Lung microvascular endothelial cell (primary cell): ENCODE results near the gene HNRNPUL1. TPM values are rescaled to one million over a fixed set of nuclear protein-coding genes. Genes with fewer than 3 reads are reported as not detected.
A peak's percentile ranks its signal among the peaks of the same experiment; 100 is the strongest.

Experiments used
- DNase-seq, 2 donors: peaks; one replicate each; pipeline versions ENCODE4 v3.0.0 to v3.0.0-alpha.2; 2010; ENCODE audit warnings: low read depth in 2 of 2
- total RNA-seq: library from RNA; depleted of rRNA; stranded (reverse); fragments of >200 nt; gene quantifications from 2 replicates; pipeline ENCODE4 v1.2.1, GENCODE V29; 2014

Gene HNRNPUL1
- total RNA-seq, 1 donor from 2014 or later, result 42.1 TPM

DNA sequence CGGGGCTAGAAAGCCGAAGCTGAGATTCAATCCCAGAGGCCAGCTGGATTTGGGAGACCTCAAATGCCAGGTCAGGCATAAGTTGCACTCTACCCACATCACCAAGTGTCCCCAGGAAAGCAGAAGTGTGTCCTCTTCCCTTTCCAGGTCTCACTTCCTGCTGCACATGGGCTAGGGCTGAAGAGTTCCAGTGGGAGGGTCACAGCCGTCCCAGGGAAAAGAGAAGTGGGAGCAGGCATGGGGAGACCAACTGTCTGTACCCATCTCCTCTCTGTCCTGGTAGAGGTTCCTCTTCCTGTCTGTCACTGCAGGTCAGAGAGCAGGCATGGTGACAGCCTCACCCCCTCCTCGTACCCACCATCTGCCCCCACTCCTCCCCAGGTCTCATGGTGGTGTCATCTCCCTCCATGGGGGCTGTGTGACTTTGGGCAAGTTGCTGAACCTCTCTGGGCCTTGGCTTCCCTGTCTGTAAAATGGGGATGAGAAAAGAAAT is 30.4 kb upstream of the HNRNPUL1 start:
- no peak for DNase-seq

DNA sequence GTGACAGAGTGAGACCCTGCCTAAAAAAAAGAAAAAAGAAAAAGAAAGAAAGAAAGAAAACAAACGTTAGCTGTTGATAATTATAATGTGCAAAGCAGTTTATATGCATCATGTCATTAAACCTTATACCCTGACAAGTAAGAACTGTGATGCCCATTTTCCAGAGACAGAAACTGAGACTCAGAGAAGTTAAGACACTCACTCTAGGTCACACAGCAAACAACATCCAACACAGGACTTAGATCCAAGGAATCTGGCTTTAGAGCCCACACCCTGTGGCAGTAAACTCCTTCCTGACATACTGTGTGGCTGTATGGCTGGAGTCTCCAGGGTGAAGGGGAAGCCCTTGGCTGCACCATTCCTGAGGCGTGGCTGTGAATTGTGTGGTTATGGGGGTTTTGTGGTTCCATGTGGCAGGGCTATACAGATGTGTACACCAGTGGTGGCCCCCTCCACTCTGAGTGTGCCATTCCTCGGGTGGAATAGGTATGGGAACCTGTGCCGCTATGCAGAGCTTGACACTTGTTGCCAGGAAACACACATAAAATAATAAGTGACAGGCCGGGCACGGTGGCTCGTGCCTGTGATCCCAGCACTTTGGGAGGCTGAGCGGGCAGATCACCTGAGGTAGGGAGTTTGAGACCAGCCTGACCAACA is 29.5 kb upstream of the HNRNPUL1 start:
- DNase-seq, result no peak

DNA sequence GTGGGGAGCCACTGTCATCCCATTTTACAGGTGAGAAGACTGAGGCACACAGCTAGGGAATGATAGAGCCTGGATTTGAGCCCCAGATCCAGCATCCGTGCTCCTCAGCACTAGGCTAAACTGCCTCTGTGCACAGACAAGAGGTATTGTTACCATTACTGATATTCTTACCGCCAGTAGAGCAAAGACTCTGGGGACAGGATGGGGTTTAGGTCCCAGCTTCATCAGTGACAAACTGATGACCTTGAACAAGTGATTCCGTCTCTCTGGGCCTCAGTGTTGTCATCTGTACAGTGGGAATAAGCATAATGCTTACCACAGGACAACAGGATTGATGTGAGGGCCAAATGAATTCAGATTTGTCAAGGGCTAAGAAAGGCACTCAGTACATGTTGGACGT is 28.7 kb upstream of the HNRNPUL1 start:
- no peak for DNase-seq

DNA sequence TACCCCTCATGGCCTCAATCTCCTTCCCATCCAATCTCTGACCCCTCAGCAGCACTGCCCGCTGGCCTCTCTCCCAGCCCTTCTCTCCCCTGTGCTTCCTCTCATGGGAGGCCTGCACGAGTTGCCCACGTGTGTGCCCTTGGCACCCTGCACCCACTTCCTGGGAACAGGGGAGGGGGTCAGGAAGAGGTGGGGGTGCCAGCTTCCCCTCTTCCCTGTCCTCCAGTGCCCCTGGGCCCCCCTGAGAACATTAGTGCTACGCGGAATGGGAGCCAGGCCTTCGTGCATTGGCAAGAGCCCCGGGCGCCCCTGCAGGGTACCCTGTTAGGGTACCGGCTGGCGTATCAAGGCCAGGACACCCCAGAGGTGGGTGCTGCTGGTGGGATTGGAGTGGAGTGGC is 25.9 kb upstream of the HNRNPUL1 start:
- no peak for DNase-seq

DNA sequence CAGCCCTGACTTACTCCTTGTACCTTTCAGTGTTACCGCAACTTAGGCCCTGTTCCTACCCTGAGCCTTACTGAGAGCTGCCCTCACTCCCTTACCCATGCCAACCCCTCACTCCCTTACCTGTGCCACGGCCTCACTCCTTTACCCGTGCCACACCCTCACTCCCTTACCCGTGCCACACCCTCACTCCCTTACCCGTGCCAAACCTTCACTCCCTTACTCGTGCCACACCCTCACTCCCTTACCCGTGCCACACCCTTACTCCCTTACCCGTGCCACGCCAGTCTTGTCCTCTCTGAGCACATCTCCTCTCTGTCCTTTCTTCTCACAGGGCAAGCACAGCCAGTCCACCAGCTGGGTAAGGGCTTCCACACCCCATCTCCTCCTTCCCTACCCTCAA is 24.8 kb upstream of the HNRNPUL1 start:
- no peak for DNase-seq

DNA sequence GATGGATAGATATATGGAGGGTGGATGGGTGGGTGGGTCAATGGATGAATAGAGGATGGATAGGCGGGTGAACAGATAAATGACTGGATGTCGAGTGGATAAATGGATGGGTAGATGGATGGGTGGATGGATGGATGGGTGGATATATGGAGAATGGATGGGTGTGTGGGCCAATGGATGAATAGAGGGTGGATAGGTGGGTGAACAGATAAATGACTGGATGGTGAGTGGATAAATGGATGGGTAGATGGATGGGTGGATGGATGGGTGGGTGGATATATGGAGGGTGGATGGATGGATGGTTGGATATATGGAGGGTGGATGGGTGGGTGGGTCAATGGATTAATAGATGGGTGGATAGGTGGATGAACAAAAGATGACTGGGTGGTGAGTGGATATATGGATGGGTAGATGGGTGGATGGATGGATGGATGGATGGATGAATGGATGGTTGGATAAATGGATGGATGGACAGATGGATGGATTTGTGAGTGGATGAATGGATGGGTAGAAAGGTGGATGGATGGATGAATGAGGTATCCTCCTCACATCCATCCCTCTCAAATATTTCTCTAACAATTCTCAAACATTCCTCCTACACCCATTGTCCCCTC is 24.1 kb upstream of the HNRNPUL1 start:
- no peak for DNase-seq

DNA sequence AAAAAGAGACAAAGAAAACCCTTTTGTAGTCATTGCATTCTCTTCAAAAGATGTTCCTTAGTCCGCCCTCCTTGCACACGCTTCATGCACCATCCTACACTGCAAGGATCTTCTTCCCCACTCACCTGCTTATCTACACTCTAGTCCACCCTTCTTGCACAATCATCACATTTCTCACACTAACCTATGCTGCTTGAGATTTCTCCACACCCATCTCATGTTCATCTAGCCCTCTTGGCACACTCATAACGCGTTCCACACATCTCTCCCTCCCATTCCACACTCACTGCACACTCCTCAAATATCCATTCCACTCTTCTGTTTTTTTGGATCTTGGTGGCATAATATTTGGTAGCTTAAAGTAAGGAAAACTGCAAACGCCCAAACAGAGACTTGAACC is 22.3 kb upstream of the HNRNPUL1 start:
- DNase-seq, result no peak

DNA sequence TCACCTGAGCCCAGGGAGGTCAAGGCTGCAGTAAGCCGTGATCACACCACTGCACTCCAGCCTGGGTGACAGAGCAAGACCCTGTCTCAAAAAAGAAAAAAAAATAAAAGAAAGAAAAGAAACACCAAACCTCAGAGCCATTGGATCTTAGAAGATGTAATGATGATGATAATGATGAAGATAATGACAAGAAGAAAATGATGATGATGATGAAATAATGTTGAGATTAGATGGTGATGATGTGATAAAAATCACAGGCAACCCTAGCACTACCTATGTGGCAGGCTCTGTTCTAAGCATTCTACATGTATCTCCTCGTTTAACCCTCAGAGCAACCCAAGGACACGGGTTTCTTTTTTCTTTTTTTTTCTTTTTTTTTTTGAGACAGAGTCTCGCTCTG is 20.1 kb upstream of the HNRNPUL1 start:
- no peak for DNase-seq

DNA sequence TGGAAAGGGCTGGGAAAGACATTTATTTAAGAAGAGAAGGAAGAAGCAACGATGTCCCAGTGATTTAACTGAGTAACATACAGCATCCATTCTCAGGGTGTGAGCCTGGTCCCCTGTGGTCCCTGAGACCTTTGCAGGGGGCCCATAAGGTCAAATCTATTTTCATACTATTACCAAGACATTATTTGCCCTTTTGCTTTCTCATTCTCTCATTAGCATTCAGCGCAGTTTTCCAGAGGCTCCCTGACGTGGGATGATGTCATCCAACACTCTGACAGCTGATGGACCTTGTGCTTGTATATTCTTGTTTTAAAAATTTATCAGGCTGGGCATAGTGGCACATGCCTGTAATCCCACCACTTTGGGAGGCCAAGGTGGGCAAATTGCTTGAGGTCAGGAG is 18.3 kb upstream of the HNRNPUL1 start:
- DNase-seq, result no peak

DNA sequence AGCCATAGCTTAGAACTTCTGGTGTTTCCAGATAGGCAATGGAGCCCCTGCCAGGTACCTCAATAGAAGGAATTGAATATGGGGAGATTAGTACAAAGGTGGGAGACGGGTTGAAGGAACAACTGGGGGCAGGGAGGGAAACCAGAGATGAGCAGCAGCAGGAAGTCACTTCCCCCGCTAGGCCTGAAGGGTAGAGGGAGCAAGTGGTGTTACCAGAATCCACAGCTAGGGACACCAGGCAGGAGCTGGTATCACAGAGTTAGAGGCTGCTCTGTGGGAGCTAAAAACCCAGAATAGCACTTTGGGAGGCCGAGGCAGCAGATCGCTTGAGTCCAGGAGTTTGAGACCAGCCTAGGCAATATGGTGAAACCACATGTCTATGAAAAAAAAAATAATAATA is 15.3 kb upstream of the HNRNPUL1 start:
- no peak for DNase-seq

DNA sequence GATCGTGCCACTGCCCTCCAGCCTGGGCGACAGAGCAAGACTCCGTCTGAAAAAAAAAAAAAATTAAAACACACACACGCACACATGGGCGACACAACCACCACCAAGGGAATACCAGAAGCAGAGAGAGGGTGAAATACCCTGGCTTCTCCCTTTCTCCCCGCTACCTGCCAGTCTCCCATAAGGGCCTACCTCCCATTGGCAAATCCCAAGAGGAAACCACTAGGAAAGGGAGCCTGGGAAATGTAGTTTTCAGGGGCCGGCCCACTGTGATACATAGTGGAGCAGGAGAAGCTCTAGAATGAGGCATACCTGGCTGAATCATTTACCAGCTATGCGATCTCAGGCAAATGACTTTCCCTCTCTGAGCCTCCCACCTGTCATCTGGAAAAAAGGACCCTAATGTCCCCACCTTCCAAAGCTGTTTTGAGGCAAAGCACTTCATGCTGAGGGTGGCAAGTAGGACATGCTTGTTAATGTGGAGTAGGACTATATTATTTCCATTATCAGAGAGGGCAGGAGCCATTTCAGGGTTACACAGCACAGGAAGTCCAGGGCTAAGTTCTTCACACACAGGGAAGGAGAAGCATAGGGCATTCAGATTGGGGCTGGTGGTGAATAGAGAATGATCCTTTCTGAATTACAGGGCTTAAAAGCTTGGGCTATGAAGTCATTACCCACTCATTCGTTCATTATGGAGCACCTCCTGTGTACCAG is 14.3 kb upstream of the HNRNPUL1 start:
- DNase-seq, result no peak

DNA sequence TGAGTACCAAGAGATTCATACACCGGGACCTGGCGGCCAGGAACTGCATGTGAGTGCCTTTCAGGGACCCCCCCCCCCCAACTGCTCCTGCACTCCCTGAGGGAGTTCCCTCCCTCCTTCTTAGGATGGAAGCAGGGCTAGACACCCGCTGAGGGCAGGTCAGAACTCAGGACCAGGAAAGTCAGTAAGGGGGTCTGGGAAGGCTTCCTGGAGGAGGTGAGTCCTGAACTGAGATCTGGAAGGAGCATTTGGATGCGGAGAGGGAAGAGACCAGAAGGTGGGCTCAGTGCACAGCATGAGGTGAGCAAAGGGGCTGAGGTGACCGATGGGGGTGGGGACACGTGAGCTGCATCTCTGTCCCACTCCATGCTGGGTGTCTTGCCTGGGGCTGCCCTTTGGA is 10.5 kb upstream of the HNRNPUL1 start:
- DNase-seq, result no peak

DNA sequence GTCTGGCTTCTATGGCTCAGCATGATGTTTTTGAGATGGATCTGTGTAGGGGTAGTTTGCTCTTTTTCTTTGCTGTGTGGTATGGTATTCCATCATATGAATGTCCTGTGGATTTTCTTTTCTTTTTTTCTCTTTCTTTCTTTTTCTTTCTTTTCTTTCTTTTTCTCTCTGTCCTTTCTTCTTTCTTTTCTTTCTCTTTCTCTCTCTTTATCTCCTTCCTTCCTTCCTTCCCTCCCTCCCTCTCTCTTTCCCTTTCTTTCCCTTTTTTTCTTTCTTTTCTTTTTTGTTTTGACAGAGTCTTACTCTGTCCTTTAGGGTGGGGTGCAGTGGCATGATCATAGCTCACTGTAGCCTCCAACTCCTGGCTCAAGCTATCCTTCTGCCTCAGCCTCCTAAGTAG is 9.0 kb upstream of the HNRNPUL1 start:
- DNase-seq, result no peak

DNA sequence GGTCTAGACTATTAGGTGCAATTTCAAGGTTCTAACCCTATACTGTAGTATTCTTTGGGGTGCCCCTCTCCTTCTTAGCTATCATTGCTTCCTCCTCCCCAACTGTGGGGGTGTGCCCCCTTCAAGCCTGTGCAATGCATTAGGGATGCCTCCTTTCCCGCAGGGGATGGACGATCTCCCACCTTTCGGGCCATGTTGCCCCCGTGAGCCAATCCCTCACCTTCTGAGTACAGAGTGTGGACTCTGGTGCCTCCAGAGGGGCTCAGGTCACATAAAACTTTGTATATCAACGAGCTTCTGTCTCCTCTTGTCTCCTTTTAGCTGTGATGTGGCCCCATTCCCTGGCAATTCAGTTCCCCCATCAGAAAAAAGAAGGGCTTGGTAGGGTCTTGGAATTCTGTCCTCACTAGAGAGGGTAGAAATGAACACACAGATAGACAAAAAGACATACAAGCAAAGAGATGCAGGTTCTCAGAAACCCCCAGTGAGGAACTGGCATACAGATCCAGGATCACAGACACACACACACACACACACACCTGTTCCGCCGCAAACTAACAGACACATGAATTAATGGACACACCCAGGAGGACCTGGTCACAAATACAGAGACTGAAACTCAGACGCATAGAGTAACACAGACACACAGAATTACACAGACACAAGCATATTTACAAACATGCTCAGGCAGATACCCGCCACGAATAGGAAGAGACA is 2.5 kb upstream of the HNRNPUL1 start:
- DNase-seq, result peak in 1 of 2 donors; percentile 53

DNA sequence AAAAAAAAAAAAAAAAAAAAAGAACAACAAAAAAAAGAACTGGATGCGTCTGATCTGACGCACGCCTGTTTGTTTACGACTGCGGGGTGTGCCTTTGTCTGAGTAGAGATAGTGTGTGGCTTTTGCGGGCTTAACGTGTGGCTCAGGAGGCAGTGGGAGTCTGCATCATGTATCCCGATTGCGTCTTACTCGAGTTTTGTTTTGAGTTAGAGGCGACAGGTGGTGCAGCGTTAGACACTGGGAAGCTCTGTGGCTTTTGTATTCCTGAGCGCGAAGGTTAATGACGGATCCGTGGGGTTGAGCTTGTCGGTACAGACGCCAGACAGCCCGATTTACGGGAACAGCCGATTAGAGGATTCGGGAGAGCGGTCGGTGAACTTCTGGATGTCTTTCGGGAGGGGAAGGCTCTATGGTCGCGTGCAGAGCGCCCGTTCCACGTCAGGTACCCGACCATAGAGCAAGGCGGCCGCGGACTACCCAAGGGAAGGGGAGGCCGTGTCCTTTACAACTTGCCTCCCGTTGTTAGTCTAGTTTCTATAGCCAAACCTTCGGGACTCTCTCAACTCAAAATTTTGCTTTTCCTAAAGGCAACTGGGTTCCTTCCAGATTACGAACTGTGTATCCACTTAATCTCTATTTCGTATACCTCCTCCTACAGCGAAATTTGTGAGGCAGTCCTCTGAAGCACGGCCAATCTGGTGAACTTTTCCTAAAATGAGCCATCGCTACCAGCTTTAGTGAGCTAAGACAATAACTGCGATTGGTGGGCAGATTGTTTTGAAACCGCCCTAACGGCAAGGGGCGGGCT is 926 bp upstream of the HNRNPUL1 start:
- peak; percentile 67 to 80 for DNase-seq

DNA sequence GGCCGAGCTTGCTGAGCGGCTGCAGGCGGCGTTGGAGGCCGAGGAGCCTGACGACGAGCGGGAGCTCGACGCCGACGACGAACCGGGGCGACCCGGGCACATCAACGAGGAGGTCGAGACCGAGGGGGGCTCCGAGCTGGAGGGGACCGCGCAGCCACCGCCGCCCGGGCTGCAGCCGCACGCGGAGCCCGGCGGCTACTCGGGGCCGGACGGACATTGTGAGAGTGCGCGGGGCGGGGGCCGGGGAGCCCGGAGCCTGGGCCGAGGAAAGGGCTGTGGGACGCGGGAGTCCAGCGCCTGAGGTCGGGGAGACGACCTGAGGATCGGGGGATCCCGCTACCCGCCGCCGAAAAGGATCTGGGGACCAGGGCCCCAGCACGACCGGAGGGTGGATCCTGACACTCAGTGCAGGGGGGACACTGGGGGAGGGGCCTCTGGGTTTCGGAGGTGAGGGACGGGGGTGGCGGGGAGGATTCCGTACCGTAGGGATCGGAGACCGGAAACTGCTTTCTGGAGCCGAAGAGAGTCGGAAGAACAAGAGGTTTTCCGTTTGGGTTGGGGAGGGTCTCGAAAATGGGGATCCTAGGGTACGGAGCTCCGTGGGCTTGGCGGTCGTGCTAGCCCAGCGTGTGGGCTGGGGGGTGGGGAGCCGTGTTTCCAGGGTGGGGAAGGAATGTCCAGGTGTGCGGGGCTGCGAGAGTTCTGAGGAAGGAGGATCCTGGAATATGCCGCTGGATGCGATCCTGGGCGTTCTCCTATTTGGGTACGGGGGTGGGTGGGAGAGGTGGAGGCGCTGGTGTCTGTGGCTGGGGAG is 616 bp downstream of the HNRNPUL1 start:
- DNase-seq, result peak; percentile 31 to 44

DNA sequence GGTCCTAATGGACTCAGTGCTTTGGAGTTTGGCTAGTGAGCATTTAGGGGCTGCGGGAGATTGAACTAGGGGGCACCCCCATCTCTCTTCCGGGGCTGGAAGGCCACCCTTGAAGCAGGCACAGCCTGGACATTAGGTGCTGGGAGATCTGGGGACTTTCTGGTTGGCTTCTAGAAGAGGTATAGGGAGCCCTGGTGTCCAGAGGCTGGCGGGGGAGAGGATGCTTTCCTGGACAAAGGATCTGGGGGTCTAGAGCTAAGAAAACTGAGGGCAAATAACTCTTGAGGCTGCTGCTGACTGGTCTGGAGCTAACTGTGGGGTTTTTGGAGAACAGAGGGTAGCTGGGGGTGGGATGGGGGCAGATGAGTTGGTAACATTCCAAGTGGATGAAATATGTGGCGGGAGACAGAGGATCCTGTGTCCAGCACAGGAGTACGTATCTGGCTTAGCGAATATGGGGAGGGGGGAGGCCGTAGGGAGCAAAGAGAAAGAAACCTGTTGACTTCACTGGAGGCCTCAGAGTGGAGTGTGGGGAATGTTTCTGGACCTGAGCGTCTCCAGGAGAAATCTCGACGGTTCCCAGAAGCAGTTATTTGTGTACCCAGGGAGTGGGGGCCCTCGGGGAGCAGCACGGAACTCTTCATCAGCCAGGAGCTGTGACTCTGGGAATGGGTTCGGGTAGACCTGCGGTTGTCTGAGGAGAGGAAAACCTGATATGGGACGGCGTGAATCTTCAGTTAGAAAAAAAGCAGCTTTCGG is 1.4 kb downstream of the HNRNPUL1 start:
- DNase-seq, result peak; percentile 28 to 33

DNA sequence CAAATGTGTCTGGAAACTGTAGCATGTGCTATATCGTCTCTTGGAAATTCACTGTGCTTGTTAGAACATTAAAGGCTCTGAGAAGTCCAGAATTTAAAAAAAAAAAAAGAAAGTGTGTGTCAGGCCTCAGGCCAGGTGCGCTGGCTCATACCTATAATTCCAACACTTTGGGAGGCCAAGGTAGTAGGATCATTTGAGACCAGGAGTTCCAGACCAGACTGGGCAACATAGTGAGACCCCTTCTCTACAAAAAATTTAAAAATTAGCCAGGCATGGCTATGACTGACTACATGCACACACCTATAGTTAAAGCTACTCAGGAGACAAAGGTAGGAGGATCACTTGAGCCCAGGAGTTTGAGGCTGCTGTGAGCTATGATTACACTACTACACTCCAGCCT is 4.9 kb downstream of the HNRNPUL1 start:
- DNase-seq, result no peak

DNA sequence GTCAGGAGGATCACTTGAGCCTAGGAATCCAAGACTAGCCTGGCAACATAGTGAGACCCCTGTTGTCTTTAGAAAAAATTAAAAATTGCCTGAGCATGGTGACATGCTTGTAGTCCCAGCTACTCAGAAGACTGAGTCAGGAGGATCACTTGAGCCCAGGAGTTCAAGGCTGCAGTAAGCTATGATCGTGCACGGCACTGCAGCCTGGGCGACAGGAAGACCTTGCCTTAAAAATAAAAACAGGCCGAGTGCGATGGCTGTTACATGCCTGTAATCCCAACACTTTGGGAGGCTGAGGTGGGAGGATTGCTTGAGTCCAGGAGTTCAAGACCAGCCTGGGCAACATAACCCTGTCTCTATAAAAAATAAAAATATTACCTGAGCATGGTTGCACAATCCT is 5.4 kb downstream of the HNRNPUL1 start:
- DNase-seq, result no peak

DNA sequence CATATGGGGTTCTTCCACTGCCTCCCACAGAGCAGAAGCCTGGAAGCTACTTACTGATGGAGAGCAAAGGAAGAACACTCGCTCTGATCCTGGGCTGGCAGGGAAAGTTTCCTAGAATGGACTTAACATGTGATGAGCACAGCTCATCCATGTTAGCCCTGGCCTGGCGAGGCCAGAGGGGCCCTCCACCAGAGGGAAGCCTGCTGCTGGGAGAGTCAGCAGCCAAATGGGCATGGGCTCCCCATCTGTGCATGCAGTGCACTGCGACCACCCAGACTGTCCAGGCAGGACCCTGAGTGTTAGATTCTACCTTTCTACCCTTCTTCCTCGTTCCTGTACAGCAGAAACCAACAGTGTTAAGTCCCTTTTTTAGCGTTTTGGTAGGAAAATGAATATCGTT is 8.9 kb downstream of the HNRNPUL1 start:
- no peak for DNase-seq
